NCI-H1417 treated with DMSO at 0.1 percent for 48 hours (cell line): ENCODE measurements around the gene CD84.
"Not testable (repeated sequence)": the region's sequence is repeated elsewhere in the genome, so short reads cannot be mapped to it uniquely, and the experiment has no call there.

Experiments
- DNase-seq: peaks from one replicate; lab custom pipeline; 2025; lab: John Stamatoyannopoulos, UW

The CD84 gene

DNA sequence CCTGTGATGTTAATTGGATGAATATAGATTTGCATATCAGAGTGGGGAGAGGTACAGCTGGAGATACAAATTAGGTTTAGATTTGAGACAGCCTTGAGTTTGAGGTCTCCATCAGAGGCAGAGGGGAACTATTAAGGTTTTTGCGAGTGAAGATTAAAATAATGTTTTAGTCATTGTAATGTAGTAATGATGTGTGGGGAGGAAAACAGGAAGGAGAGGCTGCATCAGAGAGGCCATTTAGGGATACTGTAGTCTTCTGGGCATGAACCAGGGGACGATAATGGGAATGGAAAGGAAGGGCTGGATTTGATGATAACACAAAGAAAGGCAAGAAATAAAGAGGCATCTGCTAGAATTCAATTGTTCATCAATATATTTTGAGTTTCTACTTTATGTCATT is 9.5 kb downstream of the CD84 start:
- DNase-seq = no peak

- no peak for DNase-seq
Measured at GRCh38 chr1:160567858-160568682, 11.2 kb downstream of the CD84 start.

GRCh38 chr1:160567341-160567740 is 12.0 kb downstream of the CD84 start:
- no peak for DNase-seq

- DNase-seq = no peak
Measured at GRCh38 chr1:160565564-160565963, 13.7 kb downstream of the CD84 start.

GRCh38 chr1:160563230-160563629 is 16.1 kb downstream of the CD84 start:
- not testable (repeated sequence) for DNase-seq

DNA sequence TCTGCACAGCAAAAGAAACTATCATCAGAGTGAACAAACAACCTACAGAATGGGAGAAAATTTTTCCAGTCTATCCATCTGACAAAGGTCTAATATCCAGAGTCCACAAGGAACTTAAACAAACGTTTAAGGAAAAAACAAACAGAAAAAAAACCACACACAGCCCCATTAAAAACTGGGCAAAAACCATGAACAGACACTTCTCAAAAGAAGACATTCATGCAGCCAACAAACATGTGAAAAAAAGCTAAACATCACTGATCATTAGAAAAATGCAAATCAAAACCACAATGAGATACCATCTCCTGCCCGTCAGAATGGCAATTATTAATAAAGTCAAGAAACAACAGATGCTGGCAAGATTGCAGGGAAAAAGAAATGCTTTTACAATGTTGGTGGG is 16.6 kb downstream of the CD84 start:
- not testable (repeated sequence) for DNase-seq

GRCh38 chr1:160560806-160561205 is 18.5 kb downstream of the CD84 start:
- no peak for DNase-seq

DNA sequence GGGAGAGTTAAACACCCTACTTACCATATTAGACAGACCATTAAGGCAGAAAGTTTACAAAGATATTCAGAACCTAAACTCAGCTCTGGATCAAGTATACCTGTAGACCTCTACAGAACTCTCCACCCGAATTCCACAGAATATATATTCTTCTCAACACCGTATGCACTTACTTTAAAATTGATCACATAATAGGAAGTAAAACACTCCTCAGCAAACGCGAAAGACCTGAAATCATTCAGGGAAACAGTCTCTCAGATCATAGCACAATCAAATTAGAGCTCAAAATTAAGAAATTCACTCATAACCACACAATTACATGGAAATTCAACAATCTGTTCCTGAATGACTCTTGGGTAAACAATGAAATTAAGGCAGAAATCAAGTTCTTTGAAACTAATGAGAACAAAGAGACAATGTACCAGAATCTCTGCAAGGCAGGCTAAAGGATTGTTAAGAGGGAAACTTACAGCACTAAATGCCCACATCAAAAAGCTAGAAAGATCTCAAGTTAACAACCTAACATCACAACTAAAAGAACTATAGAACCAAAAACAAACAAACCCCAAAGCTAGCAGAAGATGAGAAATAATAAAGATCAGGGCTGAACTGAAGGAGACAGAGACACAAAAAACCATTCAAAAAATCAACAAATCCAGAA is 19.1 kb downstream of the CD84 start:
- DNase-seq = no peak

- not testable (repeated sequence) for DNase-seq
Measured at GRCh38 chr1:160559437-160559836, 19.9 kb downstream of the CD84 start.

- DNase-seq = no peak
Measured at GRCh38 chr1:160558660-160559380, 20.5 kb downstream of the CD84 start.

DNA sequence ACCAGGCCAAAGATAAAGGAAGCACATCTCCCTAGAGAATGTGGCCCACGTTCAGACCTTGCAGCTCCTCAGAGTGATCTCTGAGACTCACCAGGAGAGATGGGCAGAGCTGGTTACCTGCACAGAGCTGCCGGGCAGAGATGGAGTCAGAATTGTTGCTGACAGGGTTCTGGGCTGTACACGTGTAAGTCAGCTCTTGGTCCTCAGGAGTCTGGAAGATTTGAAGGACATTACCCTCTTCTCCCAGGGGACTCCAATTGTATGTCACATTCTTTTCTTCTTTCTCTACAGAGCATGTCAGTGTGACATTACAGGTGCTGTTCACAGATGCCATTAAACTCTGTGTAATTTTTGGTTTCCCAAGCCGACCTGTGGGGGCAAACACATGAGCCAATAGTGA is 25.5 kb downstream of the CD84 start:
- no peak for DNase-seq

GRCh38 chr1:160552425-160552824 is 26.9 kb downstream of the CD84 start:
- no peak for DNase-seq

DNA sequence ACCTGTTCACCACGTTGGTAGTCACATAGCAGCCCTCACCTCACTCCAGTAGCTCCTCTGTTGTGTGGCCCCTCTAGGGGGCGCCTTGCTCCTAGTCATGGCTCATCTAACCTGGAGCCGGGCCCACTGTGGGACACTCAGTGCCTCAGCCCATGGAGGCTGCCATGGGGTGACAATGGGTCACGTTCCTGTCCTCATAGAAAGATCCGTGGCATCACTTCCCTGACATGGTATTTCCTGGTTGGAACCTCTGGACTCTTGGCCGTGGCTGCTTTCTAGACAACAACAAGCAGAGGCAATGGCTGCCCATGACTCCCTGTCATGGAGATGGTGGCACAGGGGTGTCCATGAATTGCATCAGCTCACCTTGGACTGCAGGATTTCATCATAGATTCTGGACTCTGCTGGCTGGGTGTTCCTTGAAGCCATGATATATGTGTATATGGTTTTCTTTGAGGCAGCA is 28.7 kb downstream of the CD84 start:
- DNase-seq = no peak

- DNase-seq = no peak
Measured at GRCh38 chr1:160549665-160550006, 29.7 kb downstream of the CD84 start.

DNA sequence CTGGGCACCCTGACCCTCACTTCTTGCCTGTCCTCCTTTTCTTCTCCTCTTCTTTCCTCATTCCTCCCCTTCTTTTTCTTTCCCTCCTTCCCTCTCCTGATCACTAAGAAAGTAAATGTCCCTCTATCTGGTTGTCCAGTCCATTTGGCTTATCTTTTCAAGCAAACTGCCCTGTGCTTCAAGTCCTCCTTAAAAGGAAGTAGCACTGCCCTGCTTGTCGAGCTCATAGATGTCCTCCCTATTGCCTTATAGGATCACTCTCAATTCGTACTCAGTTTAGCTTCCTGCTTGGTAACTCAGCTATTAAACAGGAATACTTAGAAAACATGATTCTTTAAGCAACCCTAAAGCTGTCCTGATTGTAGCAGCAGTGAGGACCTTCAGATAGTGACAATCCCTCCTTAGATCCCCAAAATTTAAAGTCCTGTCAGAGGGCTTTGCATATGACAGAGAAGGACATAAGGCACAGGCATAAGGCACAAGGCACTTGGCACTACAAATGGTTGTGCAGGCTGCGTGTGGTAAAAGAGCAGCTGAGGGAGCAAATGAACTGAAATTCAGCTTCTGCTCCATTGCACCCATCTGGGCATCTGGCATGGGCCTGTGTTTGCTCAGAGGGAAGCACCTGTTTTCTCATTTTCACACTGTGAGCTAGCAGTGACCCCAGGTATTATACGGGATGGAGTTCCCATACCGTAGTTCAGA is 30.2 kb downstream of the CD84 start:
- no peak for DNase-seq

- no peak for DNase-seq
Measured at GRCh38 chr1:160548183-160548582, 31.1 kb downstream of the CD84 start.

DNA sequence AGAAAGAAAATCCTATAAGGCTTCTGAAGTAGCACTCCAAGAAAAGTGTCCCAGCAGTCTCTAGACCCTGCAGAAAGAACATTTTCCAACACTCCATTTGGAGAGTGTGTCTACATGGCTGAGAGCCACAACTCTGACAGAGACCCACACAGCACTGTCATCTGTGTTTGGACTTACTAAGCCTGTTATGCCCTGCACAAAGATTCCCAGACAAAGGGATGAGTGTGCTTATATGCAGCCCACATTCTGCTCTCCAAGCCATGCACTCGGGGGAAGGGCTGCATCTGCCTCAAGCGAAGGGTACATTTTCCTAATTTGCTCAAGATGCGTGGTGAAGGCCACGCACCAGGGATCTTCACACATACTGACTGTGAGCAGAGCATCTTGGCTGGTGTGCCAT is 31.9 kb downstream of the CD84 start:
- DNase-seq = no peak

DNA sequence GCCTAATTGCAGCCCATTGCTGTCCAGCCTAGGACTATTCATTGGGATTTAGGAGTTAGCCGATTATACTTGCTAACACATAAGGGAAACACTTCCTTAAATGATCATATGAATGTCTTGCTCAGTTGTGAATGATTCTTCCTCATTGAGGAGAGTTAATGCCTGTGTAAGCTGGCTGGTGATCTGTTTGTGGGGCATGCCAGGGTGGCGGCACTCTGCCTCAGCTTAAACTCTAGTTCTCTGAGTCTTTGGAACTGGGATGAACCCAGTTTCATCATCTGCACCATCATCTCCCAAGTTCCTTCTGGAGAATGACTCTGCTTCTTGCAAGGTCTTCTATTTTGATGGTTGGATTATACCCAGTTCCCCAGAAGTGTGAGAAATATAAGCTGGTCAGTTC is 32.4 kb downstream of the CD84 start:
- DNase-seq = no peak

GRCh38 chr1:160544647-160545046 is 34.6 kb downstream of the CD84 start:
- no peak for DNase-seq

- DNase-seq = no peak
Measured at GRCh38 chr1:160542303-160542945, 36.9 kb downstream of the CD84 start.

DNA sequence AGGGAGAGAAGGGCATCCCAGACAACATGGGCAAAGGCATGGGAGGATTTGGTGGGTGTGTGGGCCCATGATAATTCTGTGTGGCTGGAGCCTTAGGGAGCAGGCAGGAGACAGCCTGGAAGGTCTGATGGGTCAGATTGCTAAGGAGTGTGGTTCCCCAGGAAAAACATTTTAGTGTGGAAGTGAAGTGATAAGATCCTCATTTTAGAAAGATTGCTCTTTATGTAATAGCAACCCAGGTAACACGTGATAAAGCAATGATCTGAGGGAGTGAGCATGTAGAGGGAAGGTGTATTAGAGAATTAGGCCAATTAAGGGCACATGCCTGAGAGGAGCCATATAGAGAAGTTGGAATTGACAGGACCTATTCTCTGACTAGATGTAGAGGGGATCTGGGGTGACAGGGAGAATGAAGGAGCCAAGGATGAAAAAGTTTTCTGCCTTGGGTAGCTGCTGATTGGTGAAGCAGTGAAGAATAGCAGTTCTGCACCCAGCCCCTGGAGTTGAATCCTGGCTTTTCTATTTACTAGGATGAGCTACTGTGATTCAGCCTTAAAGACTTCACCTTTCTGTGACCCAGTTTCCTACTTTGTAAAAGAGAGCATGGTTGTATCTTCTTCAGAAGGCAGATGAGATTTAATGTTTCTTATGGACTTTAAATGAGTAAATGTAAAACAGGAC is 37.5 kb downstream of the CD84 start:
- no peak for DNase-seq
